Breast epithelium (tissue), 4 donors: ENCODE measurements around the gene SCAP. TPM values are rescaled to one million over a fixed set of nuclear protein-coding genes. Genes with fewer than 3 reads are reported as not detected.
A peak's percentile ranks its signal among the peaks of the same experiment; 100 is the strongest.

Source experiments
- DNase-seq, 2 donors: peaks; one replicate each; pipeline ENCODE4 v3.0.0-alpha.2; 2019; ENCODE audit warnings: low spot score in 2 of 2
- H3K27ac ChIP-seq, 2 donors: fragments of 200-600 bp; sonication (generic) in 1 of 2; one replicate each; pipeline ENCODE4 v1.5.1; 2016 to 2019; ENCODE audit warnings: mild to moderate bottlenecking in 1 of 2
- H3K27me3 ChIP-seq, 2 donors: fragments of 200-600 bp; sonication (generic) in 1 of 2; one replicate each; pipeline versions ENCODE4 v1.5.1 to v1.6.0; 2017 to 2019; ENCODE audit warnings: control low read depth in 1 of 2, mild to moderate bottlenecking in 1 of 2
- H3K36me3 ChIP-seq: fragments of 200-600 bp; one replicate; pipeline ENCODE4 v1.5.1; 2019
- H3K4me1 ChIP-seq, 2 donors: fragments of 200-600 bp; sonication (generic); one replicate each; pipeline ENCODE4 v1.5.1; 2016 to 2019; ENCODE audit warnings: control low read depth in 1 of 2
- H3K4me3 ChIP-seq, 3 donors: fragments of 200-600 bp; sonication (generic); 1 replicate in 2 of 3; 2 replicates in 1 of 3; pipeline ENCODE4 v1.5.1; 2016 to 2019; ENCODE audit warnings: mild to moderate bottlenecking in 3 of 3, moderate library complexity in 2 of 3
- H3K9me3 ChIP-seq, 2 donors: fragments of 200-600 bp; sonication (generic) in 1 of 2; one replicate each; pipeline ENCODE4 v1.5.1; 2016 to 2019; ENCODE audit warnings: control low read depth in 1 of 2
- CTCF ChIP-seq, 3 donors: fragments of 450-650 bp; IDR thresholded peaks; one replicate each; pipeline ENCODE4 v1.5.1; 2016 to 2017; ENCODE audit warnings: antibody characterized with exemption in 3 of 3, mild to moderate bottlenecking in 3 of 3, moderate library complexity in 3 of 3
- POLR2A ChIP-seq: fragments of 450-650 bp; IDR thresholded peaks from one replicate; pipeline ENCODE4 v1.6.1; 2016; ENCODE audit warnings: antibody characterized with exemption, mild to moderate bottlenecking, moderate library complexity
- POLR2AphosphoS5 ChIP-seq, 3 donors: sonication (generic); formaldehyde crosslinking; IDR thresholded peaks; one replicate each; pipeline ENCODE4 v1.6.1; 2017; ENCODE audit warnings: antibody characterized with exemption in 3 of 3
- intact Hi-C: fragments of 100-400 bp; cut with DNase I; formaldehyde crosslinking; loops from one replicate; pipeline ENCODE4 v1.15.1; 2023; ENCODE audit warnings: low total_unique reads
- total RNA-seq, 3 donors: library from RNA; depleted of rRNA; stranded (reverse); fragments of >200 nt; gene quantifications; one replicate each; pipeline ENCODE4 v1.1.0, GENCODE V29; 2016

The SCAP gene
- total RNA-seq, 3 donors from 2014 or later: 54.7 to 78.0 (median 72.7) TPM

GRCh38 chr3:47419083-47420043 is 56.4 kb downstream of the SCAP start:
- Histone ChIP-seq H3K4me1 (peaks cover under 1 to 11% of the 10 kb centered on the region in 2 donors), H3K9me3 (no peaks in the 10 kb centered on the region), H3K27ac (no peak overlapping the region), H3K4me3 (no peak overlapping the region), H3K36me3 (no peaks in the 10 kb centered on the region), H3K27me3 (no peaks in the 10 kb centered on the region)
- intact Hi-C loops: no loop called here
- DNase-seq: no peak
- TF ChIP-seq POLR2A (no peak), POLR2AphosphoS5 (IDR thresholded peaks at IDR 0.05) (no peak), CTCF (IDR thresholded peaks at IDR 0.05) (no peak)

GRCh38 chr3:47418167-47419082 is 57.3 kb downstream of the SCAP start:
- Histone ChIP-seq H3K4me1 (peaks cover 6 to 11% of the 10 kb centered on the region in 2 donors), H3K4me3 (no peak overlapping the region), H3K27me3 (no peaks in the 10 kb centered on the region), H3K27ac (no peak overlapping the region), H3K9me3 (no peaks in the 10 kb centered on the region), H3K36me3 (no peaks in the 10 kb centered on the region)
- intact Hi-C loops: no loop called here
- TF ChIP-seq POLR2A (no peak), CTCF (IDR thresholded peaks at IDR 0.05) (no peak), POLR2AphosphoS5 (IDR thresholded peaks at IDR 0.05) (no peak)
- no peak for DNase-seq

- no peak for DNase-seq
- Histone ChIP-seq H3K4me3 (no peak overlapping the region), H3K9me3 (no peaks in the 10 kb centered on the region), H3K27me3 (no peaks in the 10 kb centered on the region), H3K4me1 (peaks cover 2 to 6% of the 10 kb centered on the region in 2 donors), H3K36me3 (peaks cover 17% of the 10 kb centered on the region), H3K27ac (no peak overlapping the region)
- TF ChIP-seq CTCF (IDR thresholded peaks at IDR 0.05) (no peak), POLR2AphosphoS5 (IDR thresholded peaks at IDR 0.05) (no peak), POLR2A (no peak)
- intact Hi-C loops: no loop called here
These were observed 59.7 kb downstream of the SCAP start for GRCh38 chr3:47416041-47416440.

- TF ChIP-seq POLR2A (no peak), CTCF (IDR thresholded peaks at IDR 0.05) (no peak), POLR2AphosphoS5 (IDR thresholded peaks at IDR 0.05) (no peak)
- no peaks in the 10 kb centered on the region for H3K27me3 ChIP-seq
- H3K27ac ChIP-seq: peak overlapping the region; percentile 64 to 69
- H3K36me3 ChIP-seq: peaks cover 18% of the 10 kb centered on the region
- intact Hi-C loops: no loop called here
- H3K4me1 ChIP-seq: peaks cover 0 to 6% of the 10 kb centered on the region in 2 donors
- DNase-seq: no peak
- no peak overlapping the region for H3K4me3 ChIP-seq
- H3K9me3 ChIP-seq: no peaks in the 10 kb centered on the region
These were observed 60.8 kb downstream of the SCAP start for GRCh38 chr3:47414666-47415587.
